ENCODE data around the gene IFT25.

The IFT25 gene

GRCh38 chr1:53927376-53927881, 18.1 kb downstream of the IFT25 start:
- no peak for DNase-seq

GRCh38 chr1:53919675-53920066, 25.8 kb downstream of the IFT25 start:
- DNase-seq = no peak

- DNase-seq = no peak
These were observed 27.2 kb downstream of the IFT25 start for GRCh38 chr1:53918343-53918742.

GRCh38 chr1:53913352-53914033, 32.0 kb downstream of the IFT25 start:
- DNase-seq = no peak

GRCh38 chr1:53911442-53911841, 34.1 kb downstream of the IFT25 start:
- DNase-seq = no peak

- DNase-seq = no peak
These were observed 35.6 kb downstream of the IFT25 start for GRCh38 chr1:53909946-53910345.

- DNase-seq = no peak
These were observed 39.4 kb downstream of the IFT25 start for GRCh38 chr1:53906121-53906520.

GRCh38 chr1:53905509-53905908, 40.0 kb downstream of the IFT25 start:
- DNase-seq = no peak

GRCh38 chr1:53902235-53903138, 43.0 kb downstream of the IFT25 start:
- DNase-seq = peak; percentile 25

- no peak for DNase-seq
These were observed 45.8 kb downstream of the IFT25 start for GRCh38 chr1:53899708-53900107.

- DNase-seq = no peak
These were observed 46.3 kb downstream of the IFT25 start for GRCh38 chr1:53899206-53899628.

GRCh38 chr1:53896635-53897229, 48.8 kb downstream of the IFT25 start:
- DNase-seq = no peak

- no peak for DNase-seq
These were observed 50.1 kb downstream of the IFT25 start for GRCh38 chr1:53895421-53895820.

- no peak for DNase-seq
These were observed 50.9 kb downstream of the IFT25 start for GRCh38 chr1:53894644-53895043.

GRCh38 chr1:53893999-53894636, 51.4 kb downstream of the IFT25 start, which contains the start of gene DIO1:
Gene DIO1, plus strand, starts transcription at chr1:53894187. Its CDS starts 24 bp downstream, at chr1:53894211.
- DNase-seq = peak; percentile 18

GRCh38 chr1:53892911-53893310, 52.6 kb downstream of the IFT25 start:
- DNase-seq = no peak

GRCh38 chr1:53891678-53892077, 53.8 kb downstream of the IFT25 start:
- no peak for DNase-seq

GRCh38 chr1:53891018-53891417, 54.5 kb downstream of the IFT25 start:
- no peak for DNase-seq

GRCh38 chr1:53890522-53890941, 55.0 kb downstream of the IFT25 start:
- peak; percentile 48 for DNase-seq

GRCh38 chr1:53889304-53890298, 55.9 kb downstream of the IFT25 start, which contains the start of gene YIPF1:
Gene YIPF1, minus strand, starts transcription at chr1:53889797. Its CDS starts 860 bp downstream, at chr1:53888937.
- DNase-seq = peak; percentile 69

- no peak for DNase-seq
These were observed 56.8 kb downstream of the IFT25 start for GRCh38 chr1:53888681-53889080.
